ENCODE results near the gene CCDC85C.

CCDC85C gene

GRCh38 chr14:99605299-99605961 lies 1.4 kb upstream of the CCDC85C start:
- DNase-seq (ENCODE audit: low spot score) = no peak

GRCh38 chr14:99604766-99605298 lies 825 bp upstream of the CCDC85C start:
- DNase-seq (ENCODE audit: low spot score) = no peak

- no peak for DNase-seq (ENCODE audit: low spot score)
Observed at GRCh38 chr14:99604278-99604765, 315 bp upstream of the CCDC85C start.

GRCh38 chr14:99602788-99603415 lies 1.1 kb downstream of the CCDC85C start:
- no peak for DNase-seq (ENCODE audit: low spot score)

GRCh38 chr14:99602054-99602787 lies 1.8 kb downstream of the CCDC85C start:
- DNase-seq (ENCODE audit: low spot score) = no peak

GRCh38 chr14:99601361-99601831 lies 2.6 kb downstream of the CCDC85C start:
- no peak for DNase-seq (ENCODE audit: low spot score)

- DNase-seq (ENCODE audit: low spot score) = no peak
Observed at GRCh38 chr14:99600232-99600888, 3.6 kb downstream of the CCDC85C start.

- DNase-seq (ENCODE audit: low spot score) = no peak
Observed at GRCh38 chr14:99599393-99599792, 4.6 kb downstream of the CCDC85C start.

GRCh38 chr14:99598774-99599173 lies 5.2 kb downstream of the CCDC85C start:
- DNase-seq (ENCODE audit: low spot score) = no peak

GRCh38 chr14:99597911-99598600 lies 6.0 kb downstream of the CCDC85C start:
- DNase-seq (ENCODE audit: low spot score) = no peak

GRCh38 chr14:99596772-99597171 lies 7.2 kb downstream of the CCDC85C start:
- DNase-seq (ENCODE audit: low spot score) = no peak

- DNase-seq (ENCODE audit: low spot score) = no peak
Observed at GRCh38 chr14:99596071-99596627, 7.9 kb downstream of the CCDC85C start.

GRCh38 chr14:99595524-99595923 lies 8.5 kb downstream of the CCDC85C start:
- DNase-seq (ENCODE audit: low spot score) = no peak

GRCh38 chr14:99595034-99595433 lies 9.0 kb downstream of the CCDC85C start:
- DNase-seq (ENCODE audit: low spot score) = no peak

GRCh38 chr14:99593971-99594841 lies 9.8 kb downstream of the CCDC85C start:
- no peak for DNase-seq (ENCODE audit: low spot score)

- DNase-seq (ENCODE audit: low spot score) = no peak
Observed at GRCh38 chr14:99592933-99593753, 10.9 kb downstream of the CCDC85C start.

GRCh38 chr14:99592394-99592793 lies 11.6 kb downstream of the CCDC85C start:
- no peak for DNase-seq (ENCODE audit: low spot score)

GRCh38 chr14:99590746-99591555 lies 13.1 kb downstream of the CCDC85C start:
- no peak for DNase-seq (ENCODE audit: low spot score)
